ENCODE measurements around the gene AFAP1. TPM values are rescaled to one million over a fixed set of nuclear protein-coding genes. Genes with fewer than 3 reads are reported as not detected.

Gene AFAP1
- total RNA-seq, 1 experiment from 2014 or later = 94.7 TPM

DNA sequence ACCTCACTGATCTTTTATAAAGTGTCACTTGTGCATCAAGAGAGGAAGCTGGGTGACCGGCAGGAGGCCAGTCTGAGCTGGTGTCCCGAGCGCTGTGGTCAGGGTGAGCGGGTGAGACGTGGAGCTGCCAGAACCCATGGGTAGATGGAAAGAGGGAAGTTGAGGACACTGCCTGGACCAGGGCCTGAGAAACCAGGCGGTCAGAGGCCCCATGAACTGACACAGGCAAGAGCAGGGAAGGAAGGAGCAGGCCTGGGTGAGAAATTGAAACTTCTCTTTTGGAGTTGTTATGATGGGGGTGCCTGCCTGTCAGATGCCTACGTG lies 192.6 kb downstream of the AFAP1 start:
- peaks cover 13% of the 10 kb centered on the region for H3K4me1 ChIP-seq (ENCODE audit: control insufficient read depth, insufficient read depth, low read length)
- H3K27me3 ChIP-seq (ENCODE audit: control insufficient read depth, insufficient read depth, low read length) = no peaks in the 10 kb centered on the region
- H3K9me3 ChIP-seq (ENCODE audit: control insufficient read depth, insufficient read depth, low read depth, low read length) = no peaks in the 10 kb centered on the region
- in situ Hi-C loops (cut with HindIII; ENCODE audit: low pct_unique_long_range_greater_than_20kb, low sequenced_read_pairs) (no loop called here), intact Hi-C loops (cut with micrococcal nuclease; ENCODE audit: unreplicated experiment) (no loop called here)
- ATAC-seq (no peak), DNase-seq (ENCODE audit: low read depth, low spot score) (no peak)
- no peak overlapping the region for H3K27ac ChIP-seq (ENCODE audit: low read length)
- ChIA-PET CTCF (no interaction called here), POLR2A (no interaction called here)
- H3K36me3 ChIP-seq (ENCODE audit: control insufficient read depth, insufficient read depth, low read length) = no peaks in the 10 kb centered on the region
- no peak overlapping the region for H3K4me3 ChIP-seq (ENCODE audit: low read depth in 2 of 2, low read length in 2 of 2)
- no TSS peak for BruUV-seq (replicated peaks)
- TF ChIP-seq TCF7L2 (IDR thresholded peaks at IDR 0.05; ENCODE audit: low read depth, low read length) (no peak), SIN3A (IDR thresholded peaks at IDR 0.05; ENCODE audit: borderline replicate concordance, insufficient read depth, low read depth, low read length) (no peak), POLR2AphosphoS5 (IDR thresholded peaks at IDR 0.05; ENCODE audit: low read depth, low read length) (no peak)
- TF ChIP-seq, protein P1, sequence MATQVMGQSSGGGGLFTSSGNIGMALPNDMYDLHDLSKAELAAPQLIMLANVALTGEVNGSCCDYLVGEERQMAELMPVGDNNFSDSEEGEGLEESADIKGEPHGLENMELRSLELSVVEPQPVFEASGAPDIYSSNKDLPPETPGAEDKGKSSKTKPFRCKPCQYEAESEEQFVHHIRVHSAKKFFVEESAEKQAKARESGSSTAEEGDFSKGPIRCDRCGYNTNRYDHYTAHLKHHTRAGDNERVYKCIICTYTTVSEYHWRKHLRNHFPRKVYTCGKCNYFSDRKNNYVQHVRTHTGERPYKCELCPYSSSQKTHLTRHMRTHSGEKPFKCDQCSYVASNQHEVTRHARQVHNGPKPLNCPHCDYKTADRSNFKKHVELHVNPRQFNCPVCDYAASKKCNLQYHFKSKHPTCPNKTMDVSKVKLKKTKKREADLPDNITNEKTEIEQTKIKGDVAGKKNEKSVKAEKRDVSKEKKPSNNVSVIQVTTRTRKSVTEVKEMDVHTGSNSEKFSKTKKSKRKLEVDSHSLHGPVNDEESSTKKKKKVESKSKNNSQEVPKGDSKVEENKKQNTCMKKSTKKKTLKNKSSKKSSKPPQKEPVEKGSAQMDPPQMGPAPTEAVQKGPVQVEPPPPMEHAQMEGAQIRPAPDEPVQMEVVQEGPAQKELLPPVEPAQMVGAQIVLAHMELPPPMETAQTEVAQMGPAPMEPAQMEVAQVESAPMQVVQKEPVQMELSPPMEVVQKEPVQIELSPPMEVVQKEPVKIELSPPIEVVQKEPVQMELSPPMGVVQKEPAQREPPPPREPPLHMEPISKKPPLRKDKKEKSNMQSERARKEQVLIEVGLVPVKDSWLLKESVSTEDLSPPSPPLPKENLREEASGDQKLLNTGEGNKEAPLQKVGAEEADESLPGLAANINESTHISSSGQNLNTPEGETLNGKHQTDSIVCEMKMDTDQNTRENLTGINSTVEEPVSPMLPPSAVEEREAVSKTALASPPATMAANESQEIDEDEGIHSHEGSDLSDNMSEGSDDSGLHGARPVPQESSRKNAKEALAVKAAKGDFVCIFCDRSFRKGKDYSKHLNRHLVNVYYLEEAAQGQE (IDR thresholded peaks at IDR 0.05; ENCODE audit: insufficient read depth in 1 of 2, low read depth in 2 of 2, low read length in 1 of 2) = no peak
- TF ChIP-seq, protein P2, sequence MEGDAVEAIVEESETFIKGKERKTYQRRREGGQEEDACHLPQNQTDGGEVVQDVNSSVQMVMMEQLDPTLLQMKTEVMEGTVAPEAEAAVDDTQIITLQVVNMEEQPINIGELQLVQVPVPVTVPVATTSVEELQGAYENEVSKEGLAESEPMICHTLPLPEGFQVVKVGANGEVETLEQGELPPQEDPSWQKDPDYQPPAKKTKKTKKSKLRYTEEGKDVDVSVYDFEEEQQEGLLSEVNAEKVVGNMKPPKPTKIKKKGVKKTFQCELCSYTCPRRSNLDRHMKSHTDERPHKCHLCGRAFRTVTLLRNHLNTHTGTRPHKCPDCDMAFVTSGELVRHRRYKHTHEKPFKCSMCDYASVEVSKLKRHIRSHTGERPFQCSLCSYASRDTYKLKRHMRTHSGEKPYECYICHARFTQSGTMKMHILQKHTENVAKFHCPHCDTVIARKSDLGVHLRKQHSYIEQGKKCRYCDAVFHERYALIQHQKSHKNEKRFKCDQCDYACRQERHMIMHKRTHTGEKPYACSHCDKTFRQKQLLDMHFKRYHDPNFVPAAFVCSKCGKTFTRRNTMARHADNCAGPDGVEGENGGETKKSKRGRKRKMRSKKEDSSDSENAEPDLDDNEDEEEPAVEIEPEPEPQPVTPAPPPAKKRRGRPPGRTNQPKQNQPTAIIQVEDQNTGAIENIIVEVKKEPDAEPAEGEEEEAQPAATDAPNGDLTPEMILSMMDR (IDR thresholded peaks at IDR 0.05) = no peak

DNA sequence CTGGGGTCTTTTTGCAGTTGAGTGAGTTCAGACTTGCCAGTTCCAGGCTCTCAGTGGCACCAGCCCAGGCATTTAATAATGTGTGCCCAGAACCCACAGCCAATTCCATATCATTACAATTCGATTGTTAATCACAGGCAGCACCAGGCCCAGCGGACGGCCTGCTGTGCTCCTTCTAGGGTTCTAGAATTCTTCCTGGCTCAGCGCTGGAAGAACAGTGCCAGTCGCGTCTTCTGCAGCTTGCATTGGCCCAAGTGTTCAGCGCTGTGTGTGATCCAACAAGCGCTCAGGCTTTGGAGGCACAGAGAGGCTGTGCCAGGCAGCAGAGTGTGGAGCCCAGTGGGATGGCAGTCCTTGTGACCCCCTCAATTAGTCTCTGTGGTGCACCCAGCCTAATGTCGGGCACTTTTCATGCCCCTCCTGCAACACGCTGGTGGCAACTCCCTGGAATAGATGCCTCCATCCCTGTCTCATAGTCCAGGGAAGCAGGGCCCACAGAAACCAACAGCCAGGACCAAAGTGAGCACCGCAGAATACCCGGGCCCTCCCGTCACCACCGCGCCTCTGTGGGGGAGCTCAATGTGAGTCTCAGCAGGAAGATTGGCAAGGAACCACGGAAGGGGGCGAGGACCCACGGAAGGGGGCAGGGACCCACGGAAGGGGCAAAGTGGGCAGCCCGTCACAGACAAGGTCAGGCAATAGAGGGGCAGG lies 193.2 kb downstream of the AFAP1 start:
- Histone ChIP-seq H3K27ac (ENCODE audit: low read length) (no peak overlapping the region), H3K4me3 (ENCODE audit: low read depth in 2 of 2, low read length in 2 of 2) (no peak overlapping the region), H3K36me3 (ENCODE audit: control insufficient read depth, insufficient read depth, low read length) (no peaks in the 10 kb centered on the region), H3K27me3 (ENCODE audit: control insufficient read depth, insufficient read depth, low read length) (no peaks in the 10 kb centered on the region), H3K4me1 (ENCODE audit: control insufficient read depth, insufficient read depth, low read length) (peaks cover 13% of the 10 kb centered on the region), H3K9me3 (ENCODE audit: control insufficient read depth, insufficient read depth, low read depth, low read length) (no peaks in the 10 kb centered on the region)
- intact Hi-C loops (cut with micrococcal nuclease; ENCODE audit: unreplicated experiment) (no loop called here), in situ Hi-C loops (cut with HindIII; ENCODE audit: low pct_unique_long_range_greater_than_20kb, low sequenced_read_pairs) (no loop called here)
- no peak for ATAC-seq
- POLR2A ChIA-PET = no interaction called here
- DNase-seq (ENCODE audit: low read depth, low spot score) = no peak
- BruUV-seq (replicated peaks) = no TSS peak
- CTCF ChIA-PET = no interaction called here
- TF ChIP-seq, protein P2 (IDR thresholded peaks at IDR 0.05) = no peak
- TF ChIP-seq POLR2AphosphoS5 (IDR thresholded peaks at IDR 0.05; ENCODE audit: low read depth, low read length) (no peak), TCF7L2 (IDR thresholded peaks at IDR 0.05; ENCODE audit: low read depth, low read length) (no peak), SIN3A (IDR thresholded peaks at IDR 0.05; ENCODE audit: borderline replicate concordance, insufficient read depth, low read depth, low read length) (no peak)
- TF ChIP-seq, protein P1 (IDR thresholded peaks at IDR 0.05; ENCODE audit: insufficient read depth in 1 of 2, low read depth in 2 of 2, low read length in 1 of 2) = no peak
